GM12878 (cell line): Measurements from ENCODE around the gene AZGP1. TPM values are rescaled to one million over a fixed set of nuclear protein-coding genes. Genes with fewer than 3 reads are reported as not detected.
A peak's percentile ranks its signal among the peaks of the same experiment; 100 is the strongest.

Source experiments
- CBX3 ChIP-seq: fragments of 200-600 bp; sonication (generic); IDR thresholded peaks from 2 replicates; pipeline ENCODE4 v1.6.1; 2016; ENCODE audit warnings: low read depth, borderline replicate concordance
- CREB1 ChIP-seq: IDR thresholded peaks from 2 replicates; pipeline ENCODE4 v1.6.1; 2012; ENCODE audit warnings: low read depth, mild to moderate bottlenecking, inconsistent platforms
- E4F1 ChIP-seq: fragments of 450-650 bp; IDR thresholded peaks from 2 replicates; pipeline ENCODE4 v1.6.1; 2018; ENCODE audit warnings: borderline replicate concordance, mild to moderate bottlenecking; ENCODE audit not compliant: partially characterized antibody
- MEF2B ChIP-seq: fragments of 450-650 bp; IDR thresholded peaks from 2 replicates; pipeline ENCODE4 v1.6.1; 2018; ENCODE audit warnings: mild to moderate bottlenecking, moderate library complexity; ENCODE audit not compliant: partially characterized antibody, poor library complexity, severe bottlenecking
- MXI1 ChIP-seq: fragments of 150-350 bp; IDR thresholded peaks from 2 replicates; pipeline ENCODE4 v1.6.1; 2011; ENCODE audit warnings: low read depth, mild to moderate bottlenecking, inconsistent platforms, low read length, improper control_type of control experiment
- MYC ChIP-seq: IDR thresholded peaks from 2 replicates; pipeline ENCODE4 v1.6.1; 2011; ENCODE audit warnings: mild to moderate bottlenecking, low read length, moderate library complexity, inconsistent platforms; ENCODE audit not compliant: insufficient read depth, insufficient replicate concordance, insufficient read length, severe bottlenecking
- NBN ChIP-seq: fragments of 450-650 bp; IDR thresholded peaks from 2 replicates; pipeline ENCODE4 v1.6.1; 2016
- NFXL1 ChIP-seq: fragments of 450-650 bp; IDR thresholded peaks from 2 replicates; pipeline ENCODE4 v1.6.1; 2017; ENCODE audit warnings: antibody characterized with exemption, mild to moderate bottlenecking, borderline replicate concordance
- NFYA ChIP-seq: IDR thresholded peaks from 2 replicates; pipeline ENCODE4 v1.6.1; 2011; ENCODE audit warnings: low read depth, mild to moderate bottlenecking, low read length, improper control_type of control experiment, borderline replicate concordance
- NR2C1 ChIP-seq: fragments of 450-650 bp; IDR thresholded peaks from 2 replicates; pipeline ENCODE4 v1.6.1; 2017; ENCODE audit warnings: antibody characterized with exemption, mild to moderate bottlenecking, moderate library complexity
- PBX3 ChIP-seq: IDR thresholded peaks from 2 replicates; pipeline ENCODE4 v1.6.1; 2011; ENCODE audit warnings: mild to moderate bottlenecking, low read depth, low read length, moderate library complexity; ENCODE audit not compliant: insufficient replicate concordance
- SMC3 ChIP-seq: IDR thresholded peaks from 2 replicates; pipeline ENCODE4 v1.6.1; 2011; ENCODE audit warnings: low read length, improper control_type of control experiment, borderline replicate concordance
- SRF ChIP-seq, 2 experiments: IDR thresholded peaks; 2 replicates each; pipeline ENCODE4 v1.6.1; 2011; ENCODE audit warnings: low read depth in 2 of 2, low read length in 2 of 2, mild to moderate bottlenecking in 1 of 2, moderate library complexity in 1 of 2
- WRNIP1 ChIP-seq: IDR thresholded peaks from 2 replicates; pipeline ENCODE4 v1.6.1; 2011; ENCODE audit warnings: low read depth, low read length, improper control_type of control experiment, borderline replicate concordance
- YY1 ChIP-seq: IDR thresholded peaks from 2 replicates; pipeline ENCODE4 v1.6.1; 2011; ENCODE audit warnings: low read depth, mild to moderate bottlenecking, low read length
- ZBED1 ChIP-seq: IDR thresholded peaks from 2 replicates; pipeline ENCODE4 v1.6.1; 2016; ENCODE audit warnings: borderline replicate concordance
- ZBTB40 ChIP-seq: fragments of 450-650 bp; IDR thresholded peaks from 2 replicates; pipeline ENCODE4 v1.6.1; 2016; ENCODE audit warnings: mild to moderate bottlenecking, moderate library complexity, borderline replicate concordance
- polyA plus RNA-seq, 11 experiments: library from polyadenylated mRNA; depleted of rRNA in 4 of 11; unstranded in 6 of 11; stranded (reverse) in 5 of 11; fragments of >200 nt; fragmentation: Nextera tagmentation in 4 of 11; fragmentation: Illumina TruSeq in 1 of 11; extraction: Ambion mirVana in 4 of 11; extraction: Trizol in 1 of 11; gene quantifications; 1 replicate in 1 of 11; 2 replicates in 10 of 11; pipeline versions ENCODE4 v1.2.1 to v1.2.3, GENCODE V29; 2011 to 2016; ENCODE audit warnings: inconsistent platforms in 2 of 11, missing spikeins in 2 of 11, low read depth in 1 of 11
- total RNA-seq, 4 experiments: library from RNA; depleted of rRNA in 3 of 4; stranded (reverse); fragments of >200 nt in 3 of 4; fragmentation: Illumina TruSeq in 1 of 4; extraction: Trizol in 1 of 4; gene quantifications; 2 replicates each; pipeline versions ENCODE4 v1.2.1 to v1.2.3, GENCODE V29; 2013 to 2021
- TF ChIP-seq, protein P1 (sequence below): fragments of 450-650 bp; IDR thresholded peaks from 2 replicates; pipeline ENCODE4 v1.6.1; 2018; ENCODE audit warnings: mild to moderate bottlenecking, low read depth, moderate library complexity; ENCODE audit not compliant: partially characterized antibody

AZGP1 gene
- total and polyA plus RNA-seq, 10 of the 15 experiments (the other 5 are each of a cell fraction or from before 2014, with no cell fraction given), result 0.18 to 0.64 (median 0.29) TPM; not detected in 5

DNA sequence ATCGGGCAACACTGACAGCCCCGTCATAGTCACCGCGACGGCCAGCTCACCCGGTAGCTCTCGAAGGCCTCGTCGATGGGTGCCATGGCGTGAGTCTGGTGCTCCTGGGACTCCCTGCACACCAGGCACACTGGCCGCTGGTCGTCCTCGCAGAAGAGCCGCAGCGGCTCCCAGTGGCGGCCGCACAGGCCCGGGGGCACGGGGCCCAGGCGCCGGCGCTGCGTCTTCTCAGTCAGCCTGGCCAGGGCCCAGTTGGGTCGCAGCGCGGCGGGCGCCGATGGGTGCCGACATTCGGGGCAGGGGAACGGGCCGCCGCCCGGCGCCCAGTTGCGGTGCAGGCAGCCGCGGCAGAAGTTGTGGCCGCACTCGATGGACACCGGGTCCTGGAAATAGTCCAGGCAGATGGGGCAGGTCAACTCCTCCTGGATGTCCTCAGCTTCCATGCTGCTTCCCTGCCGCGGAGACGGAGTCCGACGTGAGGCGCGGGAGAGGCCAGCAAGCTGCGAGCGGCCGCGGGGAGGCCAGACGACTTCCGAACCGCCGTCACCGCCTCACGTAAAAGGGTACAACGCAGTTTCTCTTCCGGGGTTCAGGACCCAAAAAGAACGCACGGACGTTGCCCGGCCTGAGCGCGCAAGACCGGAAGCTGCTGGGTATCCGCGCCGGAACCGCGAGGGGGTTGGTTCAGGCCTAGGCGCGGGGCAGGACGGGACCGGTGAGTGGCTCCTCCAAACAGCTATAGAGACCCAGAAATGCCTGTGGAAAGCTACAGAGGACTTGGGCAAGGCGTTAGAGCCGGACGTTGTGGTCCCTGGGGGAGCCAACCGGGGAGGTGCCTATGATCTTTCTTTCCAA, 56.6 kb downstream of the AZGP1 start, which contains the start of gene TRIM4 (continued):
- TF ChIP-seq ZBTB40 (peak; percentile 91), WRNIP1 (no peak), E4F1 (peak; percentile 79), SMC3 (no peak), MXI1 (peak; percentile 66), NR2C1 (peak; percentile 91), MEF2B (peak; percentile 61), SRF (IDR thresholded peaks at IDR 0.05; ENCODE audit: low read depth in 2 of 2, low read length in 2 of 2) (peak; percentile 29 to 73; a peak in 3 of 4 replicates), NBN (peak; percentile 55; the same call in 1 of the 2 replicates), MYC (no peak), YY1 (peak; percentile 23; the same call in 1 of the 2 replicates), CREB1 (peak; percentile 80; the same call in 1 of the 2 replicates), NFYA (no peak), CBX3 (no peak), NFXL1 (no peak), PBX3 (peak; percentile 84), ZBED1 (no peak)
- TF ChIP-seq, protein P1, sequence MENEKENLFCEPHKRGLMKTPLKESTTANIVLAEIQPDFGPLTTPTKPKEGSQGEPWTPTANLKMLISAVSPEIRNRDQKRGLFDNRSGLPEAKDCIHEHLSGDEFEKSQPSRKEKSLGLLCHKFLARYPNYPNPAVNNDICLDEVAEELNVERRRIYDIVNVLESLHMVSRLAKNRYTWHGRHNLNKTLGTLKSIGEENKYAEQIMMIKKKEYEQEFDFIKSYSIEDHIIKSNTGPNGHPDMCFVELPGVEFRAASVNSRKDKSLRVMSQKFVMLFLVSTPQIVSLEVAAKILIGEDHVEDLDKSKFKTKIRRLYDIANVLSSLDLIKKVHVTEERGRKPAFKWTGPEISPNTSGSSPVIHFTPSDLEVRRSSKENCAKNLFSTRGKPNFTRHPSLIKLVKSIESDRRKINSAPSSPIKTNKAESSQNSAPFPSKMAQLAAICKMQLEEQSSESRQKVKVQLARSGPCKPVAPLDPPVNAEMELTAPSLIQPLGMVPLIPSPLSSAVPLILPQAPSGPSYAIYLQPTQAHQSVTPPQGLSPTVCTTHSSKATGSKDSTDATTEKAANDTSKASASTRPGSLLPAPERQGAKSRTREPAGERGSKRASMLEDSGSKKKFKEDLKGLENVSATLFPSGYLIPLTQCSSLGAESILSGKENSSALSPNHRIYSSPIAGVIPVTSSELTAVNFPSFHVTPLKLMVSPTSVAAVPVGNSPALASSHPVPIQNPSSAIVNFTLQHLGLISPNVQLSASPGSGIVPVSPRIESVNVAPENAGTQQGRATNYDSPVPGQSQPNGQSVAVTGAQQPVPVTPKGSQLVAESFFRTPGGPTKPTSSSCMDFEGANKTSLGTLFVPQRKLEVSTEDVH, result no peak
